GM18907 (cell line): ENCODE data around the gene WBP2NL.
"Not testable (repeated sequence)": the region's sequence is repeated elsewhere in the genome, so short reads cannot be mapped to it uniquely, and the experiment has no call there.

Experiments
- ATAC-seq: cut with Tn5 transposase; IDR thresholded peaks from one replicate; pipeline ENCODE4 v1.9.1; 2021; ENCODE audit warnings: mild to moderate bottlenecking, moderate library complexity; ENCODE audit not compliant: unreplicated experiment

Gene WBP2NL

DNA sequence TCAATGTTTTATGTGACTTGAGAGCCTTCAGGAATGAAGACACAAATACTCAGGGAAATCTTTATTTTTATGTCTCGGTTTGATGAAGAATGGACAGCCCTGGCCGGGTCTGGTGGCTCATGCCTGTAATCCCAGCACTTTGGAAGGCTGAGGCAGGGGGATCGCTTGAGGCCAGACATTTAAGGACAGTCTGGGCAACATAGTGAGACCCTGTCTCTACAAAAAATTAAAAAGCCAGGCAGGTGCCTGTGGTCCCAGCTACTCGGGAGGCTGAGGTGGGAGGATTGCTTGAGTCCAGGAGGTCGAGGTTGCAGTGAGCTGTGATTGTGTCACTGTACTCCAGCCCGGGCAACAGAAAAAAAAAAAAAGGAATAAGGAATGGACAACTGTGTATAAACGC lies 72.9 kb downstream of the WBP2NL start:
- not testable (repeated sequence) for ATAC-seq

DNA sequence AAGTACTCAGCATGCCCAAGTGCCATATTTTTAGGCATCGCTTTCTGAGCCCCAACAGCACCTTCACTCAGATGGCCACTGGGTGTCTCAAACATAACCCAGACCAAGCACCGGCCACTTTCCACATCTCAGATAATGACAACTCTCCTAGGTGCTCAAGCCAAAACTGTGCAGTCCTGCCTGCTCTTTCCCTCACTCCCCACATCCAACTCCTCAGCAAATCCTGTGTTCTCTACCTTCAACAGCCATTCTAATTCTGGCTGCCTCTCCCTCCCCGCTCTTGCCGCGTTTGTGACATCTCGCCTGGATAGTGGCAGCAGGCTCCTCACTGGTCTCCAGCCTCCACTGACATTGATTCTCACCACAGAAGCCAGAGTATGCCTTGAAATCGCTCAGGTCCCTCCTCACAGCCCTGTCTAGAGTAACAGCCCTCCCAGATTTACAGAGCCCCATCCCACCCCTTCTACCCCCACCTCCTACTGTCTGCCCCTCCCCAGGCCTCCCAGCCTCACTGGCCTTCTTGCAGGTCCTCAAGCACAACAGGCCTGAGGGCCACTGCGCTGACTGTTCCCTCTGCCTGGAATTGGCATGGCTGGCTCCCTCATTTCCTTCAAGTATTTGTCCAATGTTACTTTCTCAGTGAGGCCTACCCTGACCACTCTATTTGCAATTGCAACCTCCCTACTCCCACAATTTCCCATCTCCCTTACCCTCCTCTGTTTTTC lies 74.2 kb downstream of the WBP2NL start:
- ATAC-seq: no peak

DNA sequence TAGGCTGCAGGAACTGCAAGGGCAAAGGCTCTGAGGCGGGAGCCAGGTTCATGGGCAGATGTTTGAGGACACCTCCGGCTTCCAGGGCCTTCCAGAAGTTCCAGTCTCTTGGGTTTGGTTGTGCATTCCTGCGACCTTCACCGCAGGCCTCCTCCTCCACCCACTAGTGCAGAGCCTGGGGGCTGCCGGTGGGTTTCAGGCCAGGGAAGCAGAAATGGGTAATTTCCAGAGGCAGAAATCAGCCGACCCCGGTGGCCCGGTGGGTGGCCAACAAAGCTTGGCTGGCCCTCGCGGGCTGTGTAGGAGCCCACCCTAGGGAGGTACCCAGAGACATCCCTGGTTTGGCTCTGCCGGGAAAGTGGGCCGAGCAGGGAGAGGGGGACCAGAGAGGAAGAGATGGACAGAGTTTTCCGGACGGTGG lies 75.0 kb downstream of the WBP2NL start:
- no peak for ATAC-seq

DNA sequence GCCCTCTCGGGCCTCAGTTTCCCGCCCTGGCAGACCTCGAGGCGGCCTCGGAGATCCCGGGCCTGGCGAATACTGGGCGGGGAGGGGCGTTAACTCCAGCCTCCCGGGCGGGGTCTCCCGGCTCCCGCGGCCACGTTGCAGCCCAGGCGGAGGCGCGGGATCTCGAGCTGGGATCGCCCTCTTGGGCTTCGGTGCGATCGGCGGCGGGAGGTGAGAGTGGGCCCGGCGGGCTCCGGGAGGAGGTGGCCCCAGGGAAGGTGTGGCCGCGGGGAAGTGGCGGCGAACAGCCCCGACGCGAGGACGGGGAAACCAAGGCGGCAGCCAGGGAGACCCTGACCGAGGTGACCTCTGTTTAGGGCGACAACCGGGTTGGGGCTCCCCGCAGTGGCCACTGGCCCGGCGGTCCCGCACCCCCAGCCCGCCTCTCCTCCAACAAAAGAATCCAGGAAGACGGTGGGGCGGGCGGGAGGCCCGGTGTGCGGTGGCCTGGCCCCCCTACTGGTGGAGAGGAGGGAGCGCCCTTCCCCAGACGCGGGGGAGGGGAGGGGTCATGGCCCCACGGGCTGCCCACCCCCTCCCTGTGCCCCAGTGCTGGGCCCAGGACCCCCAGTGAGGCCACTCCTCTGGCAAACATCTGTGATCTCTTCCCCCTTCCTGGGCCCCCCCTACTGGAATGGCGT lies 75.7 kb downstream of the WBP2NL start, which contains the start of gene PHETA2:
TSS of gene PHETA2 (plus strand) at position 117 of the 680 bp plus-strand sequence. CDS start 3,046 bp downstream, outside the sequence.
- ATAC-seq: no peak

DNA sequence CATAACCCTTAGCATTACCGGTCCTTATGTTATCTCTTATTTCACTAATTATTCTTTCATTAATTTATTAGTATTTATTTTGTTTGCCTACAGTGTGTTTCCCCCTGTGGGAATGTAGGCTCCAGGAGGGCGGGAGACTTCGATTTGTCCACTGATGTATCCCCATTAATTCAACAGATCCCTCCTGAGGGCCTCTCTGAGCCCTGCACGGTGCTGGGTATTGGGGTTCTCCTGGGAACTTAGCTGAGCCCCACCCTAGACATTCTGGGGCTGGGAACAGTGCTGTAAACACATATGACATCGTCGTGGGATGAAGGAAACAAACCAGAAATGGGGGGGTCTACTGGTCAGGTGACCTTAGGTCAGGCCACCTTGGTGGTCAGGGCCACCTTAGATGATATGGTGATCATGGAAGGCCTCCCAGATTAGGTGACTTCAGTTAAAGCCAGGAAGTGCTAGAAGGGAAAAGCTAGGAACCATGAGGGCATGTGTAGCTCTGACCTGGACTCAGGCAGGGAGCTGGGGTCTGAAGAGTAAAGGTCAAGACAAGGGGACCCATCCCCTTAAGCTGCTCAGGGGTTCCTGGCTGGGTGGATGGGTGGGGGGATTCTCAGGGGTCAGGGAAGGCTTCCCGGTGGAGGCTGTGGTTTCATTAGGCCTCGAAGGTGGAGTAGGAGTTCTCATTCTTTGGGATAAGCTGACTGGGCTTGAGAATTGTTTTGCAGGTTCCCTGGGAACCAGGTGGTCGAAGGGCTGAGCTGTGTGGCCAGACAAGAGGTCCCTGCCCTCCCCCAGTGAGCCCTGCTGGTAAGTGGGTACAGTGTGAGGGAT lies 76.5 kb downstream of the WBP2NL start:
- no peak for ATAC-seq

DNA sequence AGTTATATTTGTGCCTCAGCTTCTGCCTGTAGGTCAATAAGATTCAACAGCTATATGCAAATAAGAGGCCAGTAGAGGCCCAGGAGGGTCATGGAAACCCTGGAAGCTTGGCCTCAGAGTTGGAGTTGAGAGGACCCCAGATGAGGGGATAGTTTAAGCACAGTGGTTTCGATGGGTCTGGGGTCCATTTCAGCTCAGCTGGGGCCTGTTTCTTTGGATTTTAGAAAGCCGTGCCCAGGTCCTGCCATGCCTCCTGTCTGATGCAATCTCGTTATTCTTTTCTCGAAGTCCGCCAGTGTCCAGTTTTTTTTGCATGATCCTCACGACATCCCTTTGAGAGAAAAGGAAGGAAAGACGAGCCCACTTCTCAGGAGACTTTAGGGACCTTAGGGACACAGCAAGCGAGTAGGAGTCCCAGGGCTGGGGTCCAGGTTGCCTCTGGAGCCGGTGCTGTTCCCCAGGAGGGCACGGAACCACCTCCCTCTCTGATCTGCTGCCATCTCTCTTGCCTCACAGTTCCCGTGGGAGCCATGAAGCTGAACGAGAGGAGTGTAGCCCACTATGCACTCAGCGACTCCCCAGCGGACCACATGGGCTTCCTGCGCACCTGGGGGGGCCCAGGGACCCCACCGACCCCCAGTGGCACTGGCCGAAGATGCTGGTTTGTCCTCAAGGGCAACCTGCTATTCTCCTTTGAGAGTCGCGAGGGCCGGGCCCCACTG lies 78.3 kb downstream of the WBP2NL start:
- ATAC-seq: no peak

DNA sequence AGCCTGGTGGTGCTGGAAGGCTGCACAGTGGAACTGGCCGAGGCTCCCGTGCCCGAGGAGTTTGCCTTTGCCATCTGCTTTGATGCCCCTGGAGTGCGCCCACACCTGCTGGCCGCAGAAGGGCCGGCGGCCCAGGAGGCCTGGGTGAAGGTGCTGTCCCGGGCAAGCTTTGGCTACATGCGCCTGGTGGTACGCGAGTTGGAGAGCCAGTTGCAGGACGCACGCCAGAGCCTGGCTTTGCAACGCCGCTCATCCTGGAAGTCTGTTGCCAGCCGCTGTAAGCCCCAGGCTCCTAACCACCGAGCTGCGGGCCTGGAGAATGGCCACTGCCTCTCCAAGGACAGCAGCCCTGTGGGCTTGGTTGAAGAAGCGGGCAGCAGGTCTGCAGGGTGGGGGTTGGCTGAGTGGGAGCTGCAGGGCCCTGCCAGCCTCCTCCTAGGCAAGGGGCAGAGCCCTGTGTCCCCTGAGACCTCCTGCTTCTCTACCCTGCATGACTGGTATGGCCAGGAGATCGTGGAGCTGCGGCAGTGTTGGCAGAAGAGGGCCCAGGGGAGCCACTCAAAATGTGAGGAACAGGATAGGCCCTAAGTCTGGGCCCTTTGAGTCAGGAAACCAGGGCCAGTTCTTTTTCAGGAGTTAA lies 79.0 kb downstream of the WBP2NL start:
- no peak for ATAC-seq
